CD4-positive, alpha-beta T cell treated with Interleukin-21 for 1 hour (primary cell): ENCODE results near the gene ANKRD6.
"Not testable (repeated sequence)": the region's sequence is repeated elsewhere in the genome, so short reads cannot be mapped to it uniquely, and the experiment has no call there.

ENCODE experiments used
- DNase-seq: peaks from one replicate; pipeline ENCODE4 v3.0.0-alpha.2; 2020

The ANKRD6 gene

GRCh38 chr6:89432875-89433251 lies at the start of gene ANKRD6:
Gene ANKRD6, plus strand, starts transcription at chr6:89433152. Its CDS starts 133,825 bp downstream, at chr6:89566977.
- peak; percentile 85 for DNase-seq

GRCh38 chr6:89385156-89385667 lies 47.7 kb upstream of the ANKRD6 start:
- no peak for DNase-seq

GRCh38 chr6:89385846-89386245 lies 47.1 kb upstream of the ANKRD6 start:
- DNase-seq: no peak

- DNase-seq: no peak
These were observed 45.9 kb upstream of the ANKRD6 start for GRCh38 chr6:89386917-89387491.

- DNase-seq: no peak
These were observed 45.3 kb upstream of the ANKRD6 start for GRCh38 chr6:89387516-89388201.

- DNase-seq: no peak
These were observed 44.1 kb upstream of the ANKRD6 start for GRCh38 chr6:89388846-89389245.

GRCh38 chr6:89392823-89393222 lies 40.1 kb upstream of the ANKRD6 start:
- no peak for DNase-seq

GRCh38 chr6:89393659-89394058 lies 39.3 kb upstream of the ANKRD6 start:
- DNase-seq: no peak

- not testable (repeated sequence) for DNase-seq
These were observed 35.1 kb upstream of the ANKRD6 start for GRCh38 chr6:89397884-89398283.

GRCh38 chr6:89398762-89399525 lies 34.0 kb upstream of the ANKRD6 start:
- no peak for DNase-seq

- DNase-seq: no peak
These were observed 32.9 kb upstream of the ANKRD6 start for GRCh38 chr6:89400050-89400449.

- DNase-seq: no peak
These were observed 32.0 kb upstream of the ANKRD6 start for GRCh38 chr6:89400912-89401399.

- no peak for DNase-seq
These were observed 30.2 kb upstream of the ANKRD6 start for GRCh38 chr6:89402776-89403175.

GRCh38 chr6:89404512-89404911 lies 28.4 kb upstream of the ANKRD6 start:
- DNase-seq: no peak

GRCh38 chr6:89406141-89406540 lies 26.8 kb upstream of the ANKRD6 start:
- no peak for DNase-seq

- DNase-seq: no peak
These were observed 23.4 kb upstream of the ANKRD6 start for GRCh38 chr6:89409461-89410035.

GRCh38 chr6:89410231-89410761 lies 22.7 kb upstream of the ANKRD6 start:
- no peak for DNase-seq

- no peak for DNase-seq
These were observed 22.2 kb upstream of the ANKRD6 start for GRCh38 chr6:89410788-89411144.

GRCh38 chr6:89411145-89412070 lies 21.5 kb upstream of the ANKRD6 start:
- DNase-seq: no peak

- peak; percentile 72 for DNase-seq
These were observed 20.6 kb upstream of the ANKRD6 start, which contains the start of gene RRAGD for GRCh38 chr6:89412071-89413005. Gene RRAGD, minus strand, starts transcription at chr6:89412273. Its CDS starts 280 bp downstream, at chr6:89411993.

GRCh38 chr6:89413006-89413400 lies 19.9 kb upstream of the ANKRD6 start:
- DNase-seq: no peak
